ENCODE measurements around the gene CEP41. TPM values are rescaled to one million over a fixed set of nuclear protein-coding genes. Genes with fewer than 3 reads are reported as not detected.

Gene CEP41
- total RNA-seq, 4 donors from 2014 or later = 1.9 to 14.0 (median 5.6) TPM

DNA sequence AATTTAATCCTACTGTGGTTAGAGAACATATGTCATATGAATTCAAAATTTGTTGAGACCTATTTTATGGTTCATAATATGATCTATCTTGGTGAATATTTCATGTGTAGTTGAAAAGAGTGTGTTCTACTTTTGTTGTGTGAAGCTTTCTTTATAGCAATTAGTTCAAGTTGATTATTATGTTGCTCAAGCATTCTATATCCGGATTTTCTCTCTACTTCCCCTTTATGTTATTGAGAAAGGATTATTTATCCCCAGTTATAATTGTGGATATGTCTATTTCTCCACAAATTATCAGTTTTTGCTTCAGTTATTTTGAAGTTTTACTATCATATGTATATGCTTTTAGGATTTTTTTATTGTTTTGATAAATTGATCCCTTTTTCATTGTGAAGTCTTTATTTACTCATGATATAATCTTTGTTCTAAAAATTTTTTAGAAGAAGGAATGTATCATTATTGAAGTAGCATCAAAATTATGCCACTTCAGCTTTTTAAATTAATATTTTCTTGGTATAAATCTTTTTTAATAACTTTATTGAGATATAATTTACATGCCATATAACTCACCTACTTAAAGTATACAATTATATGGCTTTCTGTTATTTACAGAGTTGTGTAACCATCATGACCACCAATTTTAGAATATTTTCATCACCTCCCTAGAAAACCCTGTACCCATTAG is 39.0 kb upstream of the CEP41 start:
- no peak for DNase-seq
- no peak overlapping the region for H3K27ac ChIP-seq
- H3K9me3 ChIP-seq = no peaks in the 10 kb centered on the region
- H3K4me3 ChIP-seq = no peak overlapping the region
- TF ChIP-seq POLR2A (IDR thresholded peaks at IDR 0.05) = no peak
- no peak for TF ChIP-seq CTCF (IDR thresholded peaks at IDR 0.05)
- no peaks in the 10 kb centered on the region for H3K36me3 ChIP-seq
- no peaks in the 10 kb centered on the region for H3K4me1 ChIP-seq
- H3K27me3 ChIP-seq = no peaks in the 10 kb centered on the region

- DNase-seq = no peak
- Histone ChIP-seq H3K4me3 (no peak overlapping the region), H3K36me3 (no peaks in the 10 kb centered on the region), H3K9me3 (no peaks in the 10 kb centered on the region), H3K27me3 (no peaks in the 10 kb centered on the region), H3K4me1 (no peaks in the 10 kb centered on the region), H3K27ac (no peak overlapping the region)
- TF ChIP-seq CTCF (IDR thresholded peaks at IDR 0.05) (no peak), POLR2A (IDR thresholded peaks at IDR 0.05) (no peak)
Measured at GRCh38 chr7:130478991-130479390, 38.2 kb upstream of the CEP41 start.

DNA sequence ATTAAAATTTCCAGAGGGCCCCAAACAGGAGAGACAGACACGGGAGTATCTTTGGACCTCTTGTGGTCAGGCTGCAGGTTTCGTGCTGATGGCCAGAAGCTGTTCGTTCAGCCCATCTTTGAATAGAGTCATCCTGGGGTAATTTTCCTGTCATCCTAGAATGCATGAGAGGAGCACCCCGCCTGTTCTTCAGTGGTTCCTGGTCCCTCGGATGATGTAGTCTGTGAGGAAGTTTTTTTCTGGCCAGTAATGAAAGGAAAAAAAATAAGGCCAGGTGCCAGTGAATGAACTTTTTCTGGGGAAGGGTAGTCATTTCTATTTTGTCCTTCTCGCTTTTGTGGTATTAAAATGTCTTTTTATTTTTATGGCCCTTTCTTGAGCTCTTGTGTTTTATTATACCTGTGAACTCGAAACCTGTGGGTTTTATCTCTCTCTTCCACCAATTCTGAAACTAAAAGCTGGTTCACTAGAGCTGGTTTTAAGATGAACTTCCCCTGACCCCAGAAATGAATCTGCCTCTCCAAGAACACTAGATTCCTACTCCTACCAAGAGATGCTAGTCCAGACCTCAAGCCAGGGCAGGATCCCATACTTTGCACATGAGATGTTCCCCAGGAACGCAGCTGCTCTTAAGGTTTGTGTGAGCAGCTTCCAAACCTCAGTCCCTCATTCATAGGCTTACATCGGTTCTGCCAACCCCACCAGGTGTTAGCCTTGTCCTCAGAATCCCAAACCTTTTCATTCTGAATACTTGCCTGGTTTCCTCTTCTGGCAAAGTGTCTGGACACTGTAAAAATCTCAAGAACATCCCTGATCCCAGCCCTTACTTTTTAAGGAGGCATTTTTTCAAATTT is 35.7 kb upstream of the CEP41 start:
- no peak overlapping the region for H3K4me3 ChIP-seq
- DNase-seq = no peak
- TF ChIP-seq POLR2A (IDR thresholded peaks at IDR 0.05) (no peak), CTCF (IDR thresholded peaks at IDR 0.05) (no peak)
- H3K4me1 ChIP-seq = no peaks in the 10 kb centered on the region
- H3K27ac ChIP-seq = no peak overlapping the region
- H3K27me3 ChIP-seq = no peaks in the 10 kb centered on the region
- H3K36me3 ChIP-seq = no peaks in the 10 kb centered on the region
- no peaks in the 10 kb centered on the region for H3K9me3 ChIP-seq

DNA sequence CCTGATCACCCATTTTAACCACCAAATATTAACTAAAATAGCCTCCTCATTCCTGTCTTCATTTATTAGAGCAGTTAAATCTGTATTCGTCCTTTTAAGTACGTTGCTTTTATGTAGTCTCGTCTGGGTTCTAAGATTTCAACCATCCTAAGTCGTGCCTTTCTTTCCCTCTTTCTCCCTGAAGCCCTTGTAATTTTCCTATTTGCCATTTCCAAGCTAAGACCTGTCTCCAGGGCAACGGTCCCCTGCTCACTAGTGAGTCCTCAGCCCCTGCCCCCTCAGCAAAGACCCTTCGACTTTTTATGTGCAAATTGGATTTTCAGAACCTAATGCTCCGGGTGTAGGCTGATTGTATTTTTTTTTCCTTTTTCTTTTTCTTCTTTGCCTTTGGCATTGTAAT is 35.0 kb upstream of the CEP41 start:
- H3K27ac ChIP-seq = no peak overlapping the region
- TF ChIP-seq CTCF (IDR thresholded peaks at IDR 0.05) (no peak), POLR2A (IDR thresholded peaks at IDR 0.05) (no peak)
- no peaks in the 10 kb centered on the region for H3K27me3 ChIP-seq
- no peaks in the 10 kb centered on the region for H3K9me3 ChIP-seq
- H3K4me3 ChIP-seq = no peak overlapping the region
- H3K4me1 ChIP-seq = no peaks in the 10 kb centered on the region
- no peak for DNase-seq
- H3K36me3 ChIP-seq = no peaks in the 10 kb centered on the region

GRCh38 chr7:130473876-130474275 is 33.1 kb upstream of the CEP41 start:
- no peaks in the 10 kb centered on the region for H3K27me3 ChIP-seq
- no peaks in the 10 kb centered on the region for H3K36me3 ChIP-seq
- H3K4me1 ChIP-seq = no peaks in the 10 kb centered on the region
- DNase-seq = no peak
- no peak for TF ChIP-seq CTCF (IDR thresholded peaks at IDR 0.05)
- no peak for TF ChIP-seq POLR2A (IDR thresholded peaks at IDR 0.05)
- no peak overlapping the region for H3K27ac ChIP-seq
- H3K9me3 ChIP-seq = no peaks in the 10 kb centered on the region
- no peak overlapping the region for H3K4me3 ChIP-seq

Data from Peyer's patch (tissue), 4 donors.